Ammon's horn (tissue), 1 donor: Measurements from ENCODE around the gene EFCAB6.

Experiments used
- DNase-seq: peaks from one replicate; pipeline ENCODE4 v3.0.0-alpha.2; 2016; ENCODE audit warnings: low spot score

EFCAB6 gene

GRCh38 chr22:43744700-43745410 is 67.2 kb downstream of the EFCAB6 start:
- no peak for DNase-seq

GRCh38 chr22:43743929-43744643 is 68.0 kb downstream of the EFCAB6 start:
- no peak for DNase-seq

DNA sequence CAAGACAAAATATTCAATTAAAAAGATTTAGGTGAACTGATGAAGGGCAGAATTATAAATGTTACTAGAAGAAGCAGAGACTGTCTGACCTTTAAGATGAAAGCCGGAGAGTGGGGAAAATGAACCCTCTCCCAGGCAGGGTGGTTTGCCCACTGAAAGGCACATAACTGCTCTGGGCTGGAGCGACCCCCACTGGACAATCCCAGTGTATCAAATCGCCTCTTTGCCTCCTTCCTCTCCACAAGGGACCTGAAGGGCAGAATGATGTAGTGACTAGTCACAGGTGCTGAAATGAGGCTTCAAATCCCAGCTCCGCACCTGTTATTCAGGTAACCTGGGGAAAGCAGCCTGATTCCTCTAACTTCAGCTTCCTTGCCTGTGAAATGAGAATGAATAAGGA is 69.0 kb downstream of the EFCAB6 start:
- DNase-seq: no peak

DNA sequence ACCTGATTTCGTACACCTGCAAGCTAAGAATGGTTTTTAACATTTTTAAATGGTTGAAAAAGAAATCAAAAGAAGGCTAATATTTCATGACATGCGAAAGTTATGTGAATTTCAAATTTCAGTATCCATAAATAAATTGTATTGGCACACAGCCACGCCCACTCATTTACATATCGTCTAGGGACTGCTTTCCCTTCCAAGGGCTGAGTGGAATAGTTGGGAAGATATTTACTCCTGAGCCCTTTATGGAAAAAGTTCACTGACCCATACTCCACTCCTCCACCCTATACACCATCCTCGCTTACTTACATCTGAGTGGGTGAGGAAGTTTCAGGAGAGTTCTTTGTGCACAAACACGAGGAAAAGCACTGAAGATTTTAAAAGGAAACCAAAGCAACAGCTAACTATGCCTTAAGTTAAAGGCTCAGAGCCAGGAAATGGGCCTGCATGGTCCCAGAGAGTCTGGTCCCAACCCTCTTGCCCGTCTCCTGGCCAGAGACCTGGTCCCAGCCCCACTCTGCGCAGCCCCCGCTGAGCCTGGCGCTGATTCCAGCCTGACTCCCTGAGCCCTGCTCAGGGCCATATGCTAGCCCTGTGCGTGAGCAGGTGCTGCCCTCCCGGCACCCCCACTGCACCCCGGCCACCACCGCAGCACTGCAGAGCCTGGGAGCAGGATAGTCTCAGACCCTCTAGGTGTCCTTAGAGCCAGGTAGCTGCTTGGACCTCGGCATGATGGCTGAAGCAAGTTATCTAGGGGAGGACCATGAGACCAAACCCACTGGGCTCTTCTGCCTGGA is 69.8 kb downstream of the EFCAB6 start:
- DNase-seq: no peak

DNA sequence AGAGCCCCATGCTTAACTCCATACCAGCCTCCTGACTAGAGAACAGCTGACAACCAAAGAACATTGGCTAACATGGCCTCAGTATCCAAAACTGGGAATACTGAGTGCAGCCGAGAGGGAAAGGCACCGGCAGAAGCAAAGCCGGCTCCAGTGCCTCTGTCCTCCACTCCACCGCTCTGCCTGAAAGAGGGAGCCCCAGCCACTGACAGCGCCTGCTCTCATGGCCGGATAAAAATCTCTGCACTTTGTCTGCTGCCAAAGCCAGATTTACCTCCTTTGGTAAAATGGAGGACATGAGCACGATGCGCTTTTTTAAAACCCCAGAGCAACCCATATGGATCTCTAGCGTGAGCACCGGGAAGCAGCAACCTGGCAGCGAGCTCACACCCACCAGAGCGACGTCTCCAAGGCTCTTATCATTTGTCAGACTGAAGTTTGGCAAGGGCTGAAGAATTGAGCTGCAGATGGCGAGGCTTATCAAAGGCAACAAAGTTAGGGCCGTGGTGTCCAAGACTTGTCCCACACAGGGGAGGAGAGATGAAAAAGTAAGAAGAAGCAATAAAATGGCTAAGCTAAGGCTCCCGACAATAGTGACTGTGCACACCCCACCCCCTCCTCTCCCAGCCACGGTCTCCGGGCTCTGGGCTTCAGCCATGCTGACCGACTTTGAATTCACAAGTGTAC is 71.4 kb downstream of the EFCAB6 start:
- peak; percentile 23 for DNase-seq

DNA sequence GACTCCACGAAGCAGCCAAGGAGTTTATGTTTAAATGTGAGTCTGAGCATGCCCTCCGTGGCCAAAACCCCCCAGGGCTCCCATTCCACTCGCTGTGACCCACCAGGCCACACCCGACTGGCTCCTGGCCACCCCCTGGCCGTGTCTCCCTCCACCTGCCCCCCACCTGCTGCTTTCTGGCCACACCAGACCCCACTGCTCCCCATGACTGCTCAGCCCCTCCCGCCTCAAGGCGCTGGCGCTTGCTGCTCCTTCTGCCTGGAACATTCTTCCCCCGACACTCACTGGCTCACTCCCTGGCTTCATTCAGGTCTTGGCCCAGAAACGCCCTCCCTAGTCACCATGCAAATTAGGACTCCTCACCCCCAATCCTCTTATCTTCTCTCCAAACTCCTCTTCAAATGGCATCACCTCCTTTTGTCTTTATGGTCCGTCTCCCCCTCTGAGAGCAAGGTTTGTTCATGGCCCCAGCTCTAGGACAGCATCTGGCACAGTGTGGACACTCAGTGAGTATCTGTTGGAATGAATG is 72.2 kb downstream of the EFCAB6 start:
- DNase-seq: no peak

GRCh38 chr22:43737150-43737828 is 74.8 kb downstream of the EFCAB6 start:
- DNase-seq: no peak

- no peak for DNase-seq
Observed at GRCh38 chr22:43736651-43737050, 75.5 kb downstream of the EFCAB6 start.

- peak; percentile 31 for DNase-seq
Observed at GRCh38 chr22:43734370-43735150, 77.5 kb downstream of the EFCAB6 start.

DNA sequence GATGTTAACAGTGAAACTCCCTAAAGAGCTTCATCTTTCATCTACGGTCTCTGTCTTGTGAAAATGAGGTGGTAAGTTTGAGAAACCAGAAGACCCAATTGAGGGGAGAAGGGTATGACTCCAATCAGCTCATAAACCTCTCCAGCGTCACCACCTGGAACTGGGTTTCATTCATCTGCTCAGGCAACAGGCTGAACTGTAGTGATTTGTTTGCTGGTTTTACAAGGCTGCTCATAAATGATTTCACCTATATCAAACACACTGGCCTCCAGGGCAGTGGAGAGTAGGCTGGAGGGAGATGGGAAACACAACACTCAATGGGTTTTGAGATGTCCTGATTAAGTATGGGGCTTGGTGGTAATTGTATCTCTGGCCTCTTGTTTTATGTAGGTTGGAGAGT is 79.0 kb downstream of the EFCAB6 start:
- DNase-seq: no peak

GRCh38 chr22:43731988-43732387 is 80.1 kb downstream of the EFCAB6 start:
- DNase-seq: peak; percentile 31

GRCh38 chr22:43726964-43727543 is 85.1 kb downstream of the EFCAB6 start:
- DNase-seq: no peak

DNA sequence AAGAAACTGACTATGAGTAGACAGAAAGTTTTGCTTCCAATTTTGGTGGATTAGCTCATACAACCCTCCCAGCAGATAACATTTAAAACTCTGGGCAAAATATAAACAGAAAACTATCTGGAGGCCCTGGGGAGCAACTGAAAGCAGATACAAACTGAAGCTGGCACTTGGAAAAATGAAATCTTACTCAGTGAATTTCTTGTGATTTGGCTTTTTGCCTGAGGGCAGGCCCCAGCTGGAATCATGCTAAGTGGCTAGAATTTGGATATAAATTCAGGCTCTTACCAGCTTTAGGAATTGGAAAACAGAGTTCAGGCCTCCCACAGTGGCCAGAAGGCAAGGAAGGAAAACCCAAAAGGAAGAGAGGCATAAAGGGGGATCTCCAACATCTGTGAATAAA is 85.8 kb downstream of the EFCAB6 start:
- no peak for DNase-seq

GRCh38 chr22:43723816-43724215 is 88.3 kb downstream of the EFCAB6 start:
- DNase-seq: no peak

GRCh38 chr22:43722444-43722843 is 89.7 kb downstream of the EFCAB6 start:
- DNase-seq: peak; percentile 50

DNA sequence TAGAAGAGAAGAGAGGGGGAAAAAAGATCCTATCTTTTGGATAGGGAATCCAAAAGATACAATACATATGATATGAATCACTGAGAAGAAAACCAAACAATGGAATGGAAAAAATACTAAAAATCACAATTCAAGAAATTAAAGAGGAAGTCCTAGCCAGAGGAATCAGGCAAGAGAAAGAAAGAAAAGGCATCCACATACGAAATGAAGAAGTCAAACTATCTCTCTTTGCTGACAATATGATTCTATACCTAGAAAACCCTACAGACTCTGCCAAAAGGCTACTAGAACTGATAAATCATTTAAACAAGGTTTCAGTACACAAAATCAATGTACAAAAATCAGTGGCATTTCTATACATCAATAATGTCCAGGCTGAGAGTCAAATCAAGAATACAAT is 91.4 kb downstream of the EFCAB6 start:
- no peak for DNase-seq

DNA sequence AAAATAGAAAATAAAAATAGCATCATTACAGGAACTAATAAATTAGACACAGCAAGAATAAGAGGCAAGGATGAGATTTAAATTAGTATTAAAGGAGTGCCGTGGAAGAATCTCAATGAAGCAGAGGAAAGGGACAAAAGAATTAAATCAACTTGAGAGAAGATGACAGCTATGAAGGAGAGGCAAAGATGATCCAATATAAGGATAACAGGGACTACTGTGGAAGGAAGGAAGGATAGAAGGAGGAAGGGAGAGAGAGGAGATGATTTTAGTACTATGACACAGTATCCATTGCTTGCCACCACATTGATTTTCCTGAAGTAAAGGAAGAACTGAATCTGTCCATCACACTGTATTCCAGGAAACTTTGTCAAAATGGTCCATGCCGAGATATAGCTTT is 98.0 kb downstream of the EFCAB6 start:
- DNase-seq: no peak

DNA sequence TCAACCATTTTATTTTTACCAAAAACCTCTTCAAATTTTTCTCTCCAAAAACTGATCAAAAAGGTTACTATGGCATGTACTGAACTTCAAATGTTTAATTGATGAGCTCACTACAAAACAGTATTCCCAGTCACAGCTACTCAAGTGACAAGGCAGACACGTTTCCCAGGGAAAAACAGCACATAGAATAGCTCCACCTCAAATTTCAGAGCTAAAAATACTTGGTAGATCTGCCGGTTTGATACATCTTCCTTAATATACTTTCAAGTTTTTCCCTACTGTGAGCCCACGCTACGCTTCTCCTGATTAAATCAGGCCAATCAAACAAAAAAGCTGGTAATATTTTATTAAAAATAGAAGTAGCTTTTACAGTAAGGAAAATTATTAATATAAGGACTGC is 100.4 kb downstream of the EFCAB6 start:
- DNase-seq: no peak

DNA sequence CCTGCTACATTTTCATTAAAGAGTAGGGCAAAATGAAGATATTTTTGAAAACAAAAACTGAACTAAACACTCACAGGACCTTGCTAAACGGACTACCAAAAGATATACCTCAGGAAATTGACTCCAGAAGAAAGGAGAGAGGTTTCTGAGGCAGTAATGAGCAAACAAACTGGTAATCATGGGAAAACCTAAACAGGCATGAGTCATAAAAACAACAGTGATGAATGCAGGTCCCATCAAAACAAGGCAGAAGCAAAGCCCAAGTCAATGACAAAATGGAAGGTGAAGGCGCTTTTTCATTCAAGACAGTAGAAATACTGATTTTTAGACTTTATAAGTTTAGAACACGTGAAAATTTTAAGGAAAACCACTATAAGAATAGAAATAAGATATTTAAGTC is 104.5 kb downstream of the EFCAB6 start:
- no peak for DNase-seq

- no peak for DNase-seq
Observed at GRCh38 chr22:43706571-43707328, 105.4 kb downstream of the EFCAB6 start.
